GM19240 (cell line): ENCODE data around the gene FAAH.

Experiments used
- DNase-seq: peaks from one replicate; pipeline ENCODE4 v3.0.0; 2011; ENCODE audit warnings: low spot score; ENCODE audit not compliant: insufficient read length

FAAH gene

GRCh38 chr1:46421739-46422138 is 27.6 kb downstream of the FAAH start:
- no peak for DNase-seq

DNA sequence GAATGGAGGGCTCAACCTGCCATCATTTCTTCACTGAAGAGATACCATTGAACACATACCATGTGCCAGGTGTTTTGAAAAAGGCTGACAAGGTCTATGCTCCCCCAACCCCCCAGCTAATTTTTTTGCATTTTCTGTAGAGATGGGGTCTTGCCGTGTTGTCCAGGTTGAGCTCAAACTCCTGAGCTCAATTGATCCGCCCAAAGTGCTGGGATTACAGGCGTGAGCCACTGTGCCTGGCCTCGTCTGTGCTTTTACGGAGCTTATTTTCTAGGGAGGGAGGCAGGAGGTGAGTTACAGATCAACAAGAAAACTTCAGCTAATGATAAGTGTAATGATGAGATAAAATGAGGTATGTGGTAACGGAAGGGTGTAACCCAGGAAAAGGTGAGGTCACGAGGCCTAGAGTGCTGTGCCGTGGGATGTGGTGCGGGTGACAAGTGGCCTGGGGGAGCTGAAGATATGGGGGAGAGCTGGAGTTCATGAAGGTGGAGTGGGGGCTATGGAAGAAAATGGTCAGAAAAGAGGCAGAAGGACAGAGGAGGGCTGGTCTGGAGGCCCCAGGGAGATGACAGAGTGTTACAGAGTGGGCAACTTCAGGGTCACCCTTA is 28.2 kb downstream of the FAAH start:
- DNase-seq = no peak

- DNase-seq = no peak
Observed at GRCh38 chr1:46423574-46424240, 29.6 kb downstream of the FAAH start.

DNA sequence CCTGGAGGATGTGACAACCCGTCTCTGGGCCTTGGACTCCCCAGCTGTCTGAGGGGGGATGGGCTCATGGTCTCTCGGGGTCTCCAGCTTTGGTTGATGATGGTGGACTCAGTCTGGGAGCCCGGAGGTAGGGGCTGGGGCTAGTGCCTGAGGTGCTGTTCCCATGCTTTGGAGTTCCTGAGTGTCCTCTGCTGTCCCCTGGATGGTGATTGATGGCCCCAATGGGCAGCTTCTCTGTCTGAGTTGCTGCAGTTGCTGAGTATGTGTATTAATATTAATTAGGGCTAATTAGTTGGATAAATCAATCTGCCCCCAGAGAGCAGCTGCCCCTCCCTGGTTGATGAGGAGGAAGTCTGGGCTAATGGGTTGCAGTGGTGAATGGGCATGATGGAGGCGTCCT is 30.6 kb downstream of the FAAH start:
- DNase-seq = no peak

GRCh38 chr1:46425726-46426125 is 31.6 kb downstream of the FAAH start:
- DNase-seq = no peak

DNA sequence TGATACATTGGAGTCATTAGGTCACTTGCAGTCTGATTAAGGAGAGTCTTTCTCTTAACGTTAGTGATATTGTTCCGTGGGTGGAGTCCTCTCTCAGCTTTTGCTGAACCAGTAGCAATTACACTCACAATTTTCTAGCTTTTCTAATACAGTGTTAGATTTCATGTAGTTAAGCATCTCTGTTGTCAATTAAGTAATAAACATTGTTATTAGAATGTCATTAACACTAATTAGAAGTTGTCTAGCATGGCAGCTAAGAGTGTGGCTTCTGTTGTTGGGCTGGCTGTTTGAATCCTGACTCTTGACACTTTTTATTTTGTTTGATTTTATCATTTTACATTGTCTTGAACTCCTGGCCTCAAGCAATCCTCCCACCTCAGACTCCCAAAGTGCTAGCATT is 33.4 kb downstream of the FAAH start:
- no peak for DNase-seq

GRCh38 chr1:46429436-46429835 is 35.3 kb downstream of the FAAH start:
- DNase-seq = no peak

DNA sequence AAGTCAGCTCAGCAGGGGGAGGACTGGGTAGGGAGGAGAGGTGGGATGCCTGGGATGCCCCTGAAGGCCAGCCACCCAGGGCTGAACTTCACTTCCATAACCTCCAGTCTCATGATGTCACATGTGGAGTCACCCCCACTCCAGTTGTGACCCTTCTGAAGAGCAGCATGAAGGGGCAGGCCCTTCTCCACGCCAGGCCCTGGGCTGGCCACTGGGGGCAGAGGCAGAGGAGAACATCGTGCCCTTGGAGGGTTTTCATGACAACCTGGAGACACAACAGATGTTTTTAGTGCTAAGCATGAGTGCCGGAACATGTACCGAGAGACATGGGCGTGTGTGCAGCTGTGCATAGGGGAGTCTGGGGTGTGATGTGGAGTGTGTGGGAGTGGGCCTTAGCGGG is 37.6 kb downstream of the FAAH start:
- DNase-seq = no peak

DNA sequence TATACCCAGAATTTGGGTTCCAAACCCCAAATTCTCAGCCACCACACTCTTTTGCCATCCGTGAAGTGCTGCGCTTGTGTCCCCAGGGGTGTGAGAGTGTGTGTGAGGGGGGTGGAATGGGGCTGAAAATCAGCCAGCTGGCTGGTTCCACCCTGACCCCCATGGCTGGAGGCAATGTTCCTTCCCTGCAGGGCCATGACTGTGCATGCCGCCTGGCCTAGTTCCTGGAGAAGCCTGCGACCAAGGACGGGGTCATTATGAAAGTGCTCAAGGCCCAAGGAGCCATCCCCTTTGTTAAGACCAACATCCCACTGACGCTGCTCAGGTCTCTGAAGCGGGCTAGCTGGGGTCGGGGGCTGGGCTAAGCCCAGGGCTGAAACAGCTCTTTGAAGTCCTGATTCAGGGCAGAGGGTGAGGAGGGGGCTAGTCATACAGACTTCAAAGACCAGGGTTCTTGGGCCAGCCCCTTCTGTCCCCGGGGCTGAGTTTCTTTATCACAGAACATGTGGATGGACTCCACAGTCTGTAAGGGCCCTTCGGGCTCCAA is 38.7 kb downstream of the FAAH start:
- DNase-seq = no peak

GRCh38 chr1:46434358-46434757 is 40.2 kb downstream of the FAAH start:
- DNase-seq = no peak

DNA sequence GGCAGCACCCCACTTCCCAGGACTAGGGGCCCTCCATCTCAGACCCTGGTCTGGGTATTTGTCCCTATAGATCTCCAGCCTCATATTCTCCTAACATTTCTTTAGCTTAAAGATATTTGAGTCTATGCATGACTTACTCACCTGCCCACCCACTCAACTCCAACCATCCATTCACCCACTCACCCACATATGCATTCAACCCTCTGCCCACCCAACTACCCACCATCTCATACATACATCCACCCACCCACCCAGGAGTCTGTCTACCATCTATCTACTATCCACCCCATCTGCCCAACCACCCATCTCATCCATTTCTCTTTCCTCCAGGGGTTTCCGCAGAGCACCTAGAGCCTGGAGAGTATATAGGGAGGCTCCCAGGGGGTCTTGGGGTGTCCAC is 42.7 kb downstream of the FAAH start:
- no peak for DNase-seq

DNA sequence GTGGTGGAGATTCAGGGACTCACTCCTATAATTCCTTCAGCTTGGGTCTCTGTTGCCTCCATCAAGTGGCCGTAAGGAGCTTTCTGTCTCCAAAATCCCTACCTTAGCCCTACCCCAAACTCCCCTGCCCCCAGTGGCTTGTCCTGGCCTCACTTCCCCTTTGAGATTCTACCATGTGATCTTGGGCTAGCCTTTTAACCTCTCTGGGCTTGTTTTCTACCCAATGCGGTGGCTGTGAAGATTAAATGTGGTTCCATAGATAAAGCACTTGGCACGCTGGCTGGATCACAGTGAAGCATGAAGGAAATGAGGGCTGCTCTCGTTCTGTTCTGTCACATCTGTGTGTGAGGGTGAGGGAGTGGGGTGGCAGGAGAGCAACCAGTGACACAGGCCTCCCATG is 43.6 kb downstream of the FAAH start:
- no peak for DNase-seq

DNA sequence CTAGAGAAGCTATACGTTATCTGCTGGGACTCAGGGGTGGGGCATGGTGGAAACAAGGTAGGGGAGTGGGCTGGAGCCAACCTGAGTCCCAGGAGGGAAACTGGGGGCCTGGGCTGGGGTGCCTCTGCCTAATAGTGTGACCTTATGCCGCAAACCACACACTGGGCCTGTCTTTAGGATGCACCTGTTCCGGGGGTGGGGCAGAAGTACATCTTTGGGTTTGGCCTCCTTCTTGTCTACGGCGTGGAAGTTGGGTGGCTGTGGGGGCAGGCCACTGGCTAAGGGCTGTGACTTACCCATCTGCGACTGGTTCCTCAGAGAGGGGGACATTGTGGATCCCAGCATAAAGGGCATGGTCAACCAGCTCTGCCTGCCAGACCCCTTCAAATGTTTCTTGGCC is 44.2 kb downstream of the FAAH start:
- DNase-seq = no peak

GRCh38 chr1:46440478-46440877 is 46.4 kb downstream of the FAAH start:
- DNase-seq = no peak

GRCh38 chr1:46442317-46443161 is 48.4 kb downstream of the FAAH start:
- DNase-seq = peak; percentile 80

- DNase-seq = no peak
Observed at GRCh38 chr1:46444466-46444865, 50.3 kb downstream of the FAAH start.

GRCh38 chr1:46445773-46446256 is 51.7 kb downstream of the FAAH start:
- no peak for DNase-seq

- peak; percentile 68 for DNase-seq
Observed at GRCh38 chr1:46446646-46447498, 52.8 kb downstream of the FAAH start.

- no peak for DNase-seq
Observed at GRCh38 chr1:46447499-46448108, 53.5 kb downstream of the FAAH start.

GRCh38 chr1:46448109-46448911 is 54.2 kb downstream of the FAAH start:
- DNase-seq = no peak
